ENCODE data around the gene SPSB1. TPM values are rescaled to one million over a fixed set of nuclear protein-coding genes. Genes with fewer than 3 reads are reported as not detected.

The SPSB1 gene
- total and polyA plus RNA-seq, 2 of the 4 experiments (the other 2 are of a cell fraction), result 16.7 to 19.8 TPM

DNA sequence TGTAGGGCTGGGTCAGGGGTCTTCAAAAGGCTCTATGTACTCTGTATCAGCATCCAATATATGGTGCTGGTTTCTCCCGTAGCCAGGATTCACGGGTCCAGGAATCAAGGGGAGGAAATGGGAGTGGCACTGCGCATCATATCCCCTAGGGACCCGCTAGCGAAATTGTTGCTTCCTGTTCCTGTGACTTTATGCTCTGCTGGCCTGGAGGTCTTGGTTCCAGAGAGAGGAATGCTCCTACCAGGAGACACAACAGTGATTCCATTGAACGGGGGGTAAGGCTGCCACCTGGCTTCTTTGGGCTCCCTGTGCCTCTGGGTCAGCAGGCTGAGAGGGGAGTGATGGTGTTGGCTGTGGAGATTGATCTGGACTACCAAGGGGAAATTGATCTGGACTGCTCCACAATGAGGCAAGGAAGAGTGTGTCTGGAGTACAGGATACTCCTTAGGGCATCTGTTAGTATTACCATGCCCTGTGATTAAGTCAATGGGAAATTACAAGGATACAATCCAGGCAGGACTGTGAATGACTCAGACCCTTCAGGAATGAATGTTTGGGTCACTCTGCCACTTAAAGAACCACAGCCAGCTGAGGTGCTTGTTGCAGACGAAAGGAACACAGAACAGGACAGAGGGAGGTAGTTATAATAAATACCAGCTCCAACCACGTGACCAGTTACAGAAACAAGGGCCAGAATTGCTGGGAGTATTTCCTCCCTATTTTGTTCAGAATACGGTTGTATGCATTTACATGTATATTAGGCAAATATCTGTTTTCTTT lies 10.2 kb downstream of the SPSB1 start:
- Histone ChIP-seq H2BK5ac (ENCODE audit: low read depth, low read length, poor library complexity, severe bottlenecking) (peak overlapping the region; percentile 95), H3K14ac (replicated peaks; ENCODE audit: low read depth, low read length) (peak overlapping the region; percentile 87), H2BK15ac (ENCODE audit: low read depth, low read length) (peak overlapping the region; percentile 39; the same call in 1 of the 3 replicates), H3K4me3 (ENCODE audit: insufficient read depth, low read depth, low read length) (no peak overlapping the region), H2AK5ac (ENCODE audit: low read depth, low read length) (peak overlapping the region; percentile 96), H3K56ac (ENCODE audit: extremely low read depth, insufficient read depth, low read length) (no peak overlapping the region; the same call in 1 of the 2 replicates), H3K4me2 (ENCODE audit: low read depth, low read length) (peak overlapping the region; percentile 76), H2AK9ac (replicated peaks; ENCODE audit: low read depth, low read length, poor library complexity) (peak overlapping the region; percentile 77), H2BK20ac (ENCODE audit: low read depth, low read length) (peak overlapping the region; percentile 90), H4K20me1 (ENCODE audit: insufficient read depth, low read length) (peaks cover 79% of the 10 kb centered on the region), H3K4me1 (ENCODE audit: control insufficient read depth, insufficient read depth, low read length) (peaks cover 28% of the 10 kb centered on the region), H3K4ac (ENCODE audit: low read depth, low read length) (peak overlapping the region; percentile 96), H4K8ac (ENCODE audit: low read depth in 2 of 2, low read length in 2 of 2) (peak overlapping the region in 1 of 2 experiments; percentile 32; a peak in 1 of 4 replicates), H3K36me3 (ENCODE audit: control insufficient read depth, insufficient read depth, low read length) (peaks cover 4% of the 10 kb centered on the region; the same call in 1 of the 2 replicates), H4K91ac (ENCODE audit: insufficient read depth, low read depth, low read length) (peak overlapping the region; percentile 88), H3K23ac (ENCODE audit: low read depth, low read length) (peak overlapping the region; percentile 80), H3K27ac (ENCODE audit: insufficient read depth, low read length) (peak overlapping the region; percentile 69), H3K9me1 (ENCODE audit: insufficient read depth, low read length) (peaks cover 56% of the 10 kb centered on the region), H3K27me3 (ENCODE audit: control insufficient read depth, insufficient read depth, low read length) (no peaks in the 10 kb centered on the region), H4K5ac (ENCODE audit: low read depth, low read length) (peak overlapping the region; percentile 47; the same call in 1 of the 2 replicates), H3K79me1 (ENCODE audit: low read depth in 1 of 2, low read length in 2 of 2) (peaks cover 45 to 93% of the 10 kb centered on the region in 2 experiments), H2AFZ (replicated peaks; ENCODE audit: low read length, poor library complexity) (no peak overlapping the region), H3K18ac (ENCODE audit: low read depth, low read length) (peak overlapping the region; percentile 75), H3K9ac (ENCODE audit: low read depth, low read length) (no peak overlapping the region), H3K9me3 (ENCODE audit: control insufficient read depth, insufficient read depth, low read length) (no peaks in the 10 kb centered on the region), H2BK120ac (ENCODE audit: low read depth, low read length) (peak overlapping the region; percentile 92)
- dilution Hi-C loops (cut with HindIII; ENCODE audit: low sequenced_read_pairs, unreplicated experiment) (no loop called here), in situ Hi-C loops (cut with MboI; ENCODE audit: low sequenced_read_pairs) (no loop called here), intact Hi-C loops (cut with micrococcal nuclease) (no loop called here)
- ATAC-seq (ENCODE audit: low read depth), result peak; percentile 90
- BruUV-seq (replicated peaks), result no TSS peak
- 80% methylated on average over 3 of the region's 9 CpGs; no CpG with 5 or more reads in 1 of the 2 experiments for WGBS, 2 experiments (ENCODE audit: extremely low coverage in 2 of 2, insufficient read length in 1 of 2)
- DNase-seq, result peak; percentile 97
- no peak for TF ChIP-seq MAZ (IDR thresholded peaks at IDR 0.05; ENCODE audit: borderline replicate concordance, low read depth, low read length)
- TF ChIP-seq RAD21 (IDR thresholded peaks at IDR 0.05; ENCODE audit: low read length), result peak; percentile 20
- TF ChIP-seq CEBPB (IDR thresholded peaks at IDR 0.05; ENCODE audit: low read depth, low read length), result peak; percentile 54; the same call in 1 of the 2 replicates
- no peak for TF ChIP-seq MAFK (IDR thresholded peaks at IDR 0.05; ENCODE audit: low read depth, low read length)
- TF ChIP-seq POLR2A (IDR thresholded peaks at IDR 0.05; ENCODE audit: low read depth, low read length), result no peak
- TF ChIP-seq, protein P1, sequence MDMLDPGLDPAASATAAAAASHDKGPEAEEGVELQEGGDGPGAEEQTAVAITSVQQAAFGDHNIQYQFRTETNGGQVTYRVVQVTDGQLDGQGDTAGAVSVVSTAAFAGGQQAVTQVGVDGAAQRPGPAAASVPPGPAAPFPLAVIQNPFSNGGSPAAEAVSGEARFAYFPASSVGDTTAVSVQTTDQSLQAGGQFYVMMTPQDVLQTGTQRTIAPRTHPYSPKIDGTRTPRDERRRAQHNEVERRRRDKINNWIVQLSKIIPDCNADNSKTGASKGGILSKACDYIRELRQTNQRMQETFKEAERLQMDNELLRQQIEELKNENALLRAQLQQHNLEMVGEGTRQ (IDR thresholded peaks at IDR 0.05; ENCODE audit: low read depth, low read length), result peak; percentile 96
- TF ChIP-seq, protein P2, sequence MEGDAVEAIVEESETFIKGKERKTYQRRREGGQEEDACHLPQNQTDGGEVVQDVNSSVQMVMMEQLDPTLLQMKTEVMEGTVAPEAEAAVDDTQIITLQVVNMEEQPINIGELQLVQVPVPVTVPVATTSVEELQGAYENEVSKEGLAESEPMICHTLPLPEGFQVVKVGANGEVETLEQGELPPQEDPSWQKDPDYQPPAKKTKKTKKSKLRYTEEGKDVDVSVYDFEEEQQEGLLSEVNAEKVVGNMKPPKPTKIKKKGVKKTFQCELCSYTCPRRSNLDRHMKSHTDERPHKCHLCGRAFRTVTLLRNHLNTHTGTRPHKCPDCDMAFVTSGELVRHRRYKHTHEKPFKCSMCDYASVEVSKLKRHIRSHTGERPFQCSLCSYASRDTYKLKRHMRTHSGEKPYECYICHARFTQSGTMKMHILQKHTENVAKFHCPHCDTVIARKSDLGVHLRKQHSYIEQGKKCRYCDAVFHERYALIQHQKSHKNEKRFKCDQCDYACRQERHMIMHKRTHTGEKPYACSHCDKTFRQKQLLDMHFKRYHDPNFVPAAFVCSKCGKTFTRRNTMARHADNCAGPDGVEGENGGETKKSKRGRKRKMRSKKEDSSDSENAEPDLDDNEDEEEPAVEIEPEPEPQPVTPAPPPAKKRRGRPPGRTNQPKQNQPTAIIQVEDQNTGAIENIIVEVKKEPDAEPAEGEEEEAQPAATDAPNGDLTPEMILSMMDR (conservative IDR thresholded peaks at IDR 0.05; ENCODE audit: low read depth, low read length), result no peak
- no peak for TF ChIP-seq RCOR1 (IDR thresholded peaks at IDR 0.05; ENCODE audit: insufficient replicate concordance, low read length)
- TF ChIP-seq BHLHE40 (IDR thresholded peaks at IDR 0.05; ENCODE audit: low read depth, low read length), result peak; percentile 79
- peak; percentile 92 for TF ChIP-seq FOS (IDR thresholded peaks at IDR 0.05; ENCODE audit: low read depth, low read length)
- TF ChIP-seq MXI1 (IDR thresholded peaks at IDR 0.05; ENCODE audit: borderline replicate concordance, low read depth, low read length), result peak; percentile 57; the same call in 1 of the 2 replicates
- TF ChIP-seq NFE2L2 (IDR thresholded peaks at IDR 0.05; ENCODE audit: low read depth, low read length), result no peak
- TF ChIP-seq SMC3 (IDR thresholded peaks at IDR 0.05; ENCODE audit: low read depth, low read length), result peak; percentile 19; the same call in 1 of the 2 replicates
- TF ChIP-seq, protein P3, sequence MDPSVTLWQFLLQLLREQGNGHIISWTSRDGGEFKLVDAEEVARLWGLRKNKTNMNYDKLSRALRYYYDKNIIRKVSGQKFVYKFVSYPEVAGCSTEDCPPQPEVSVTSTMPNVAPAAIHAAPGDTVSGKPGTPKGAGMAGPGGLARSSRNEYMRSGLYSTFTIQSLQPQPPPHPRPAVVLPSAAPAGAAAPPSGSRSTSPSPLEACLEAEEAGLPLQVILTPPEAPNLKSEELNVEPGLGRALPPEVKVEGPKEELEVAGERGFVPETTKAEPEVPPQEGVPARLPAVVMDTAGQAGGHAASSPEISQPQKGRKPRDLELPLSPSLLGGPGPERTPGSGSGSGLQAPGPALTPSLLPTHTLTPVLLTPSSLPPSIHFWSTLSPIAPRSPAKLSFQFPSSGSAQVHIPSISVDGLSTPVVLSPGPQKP (IDR thresholded peaks at IDR 0.05; ENCODE audit: borderline replicate concordance, low read depth, low read length), result no peak
- ChIA-PET POLR2A (ENCODE audit: unreplicated experiment) (no interaction called here), CTCF (no interaction called here)

Measured in IMR-90 (cell line).